ENCODE data around the gene PDSS2. TPM values are rescaled to one million over a fixed set of nuclear protein-coding genes. Genes with fewer than 3 reads are reported as not detected.

Gene PDSS2
- total and polyA plus RNA-seq, 2 of the 8 experiments (the other 6 are each of a cell fraction or from before 2014, with no cell fraction given): 10.7 to 16.1 TPM

GRCh38 chr6:107228754-107229153 is 230.6 kb downstream of the PDSS2 start:
- Histone ChIP-seq H3K23ac (ENCODE audit: insufficient read length) (no peak overlapping the region), H2BK120ac (replicated peaks; ENCODE audit: low read depth, low read length) (no peak overlapping the region), H3K4me3 (ENCODE audit: extremely low read depth in 1 of 4, insufficient read depth in 2 of 4, low read depth in 3 of 4, low read length in 4 of 4) (no peak overlapping the region), H3K4ac (replicated peaks; ENCODE audit: insufficient read length, low read depth, low read length) (no peak overlapping the region), H2BK5ac (ENCODE audit: low read depth, low read length) (no peak overlapping the region), H3K4me1 (replicated peaks in 1 of 4; ENCODE audit: control insufficient read depth in 3 of 4, insufficient read depth in 4 of 4, low read length in 3 of 4) (no peaks in the 10 kb centered on the region; a peak in 1 of 7 replicates), H3K23me2 (ENCODE audit: low read depth, low read length) (no peaks in the 10 kb centered on the region; the same call in 1 of the 2 replicates), H3K79me1 (ENCODE audit: low read depth, low read length) (no peaks in the 10 kb centered on the region), H3K9ac (replicated peaks in 1 of 4; ENCODE audit: extremely low read depth in 1 of 4, low read depth in 3 of 4, low read length in 3 of 4) (no peak overlapping the region), H3K36me3 (ENCODE audit: control insufficient read depth in 2 of 4, insufficient read depth in 4 of 4, low read length in 3 of 4) (no peaks in the 10 kb centered on the region), H3K18ac (ENCODE audit: extremely low read depth, low read length) (no peak overlapping the region), H3K27ac (ENCODE audit: low read depth, low read length) (no peak overlapping the region), H3K4me2 (ENCODE audit: insufficient read depth in 1 of 2, low read depth in 2 of 2, low read length in 2 of 2) (no peak overlapping the region), H4K91ac (replicated peaks; ENCODE audit: insufficient read length, low read length) (no peak overlapping the region), H4K20me1 (replicated peaks in 1 of 2; ENCODE audit: control insufficient read depth in 1 of 2, insufficient read depth in 2 of 2, low read length in 2 of 2) (no peaks in the 10 kb centered on the region), H3K9me3 (ENCODE audit: insufficient read depth in 2 of 2, low read depth in 1 of 2, low read length in 1 of 2) (no peaks in the 10 kb centered on the region), H3K79me2 (ENCODE audit: control insufficient read depth in 1 of 2, insufficient read depth in 2 of 2, low read length in 2 of 2) (no peaks in the 10 kb centered on the region), H2BK12ac (ENCODE audit: low read depth, low read length) (no peak overlapping the region), H2AFZ (ENCODE audit: low read length) (no peak overlapping the region), H4K8ac (ENCODE audit: extremely low read depth, insufficient read depth, low read length) (no peak overlapping the region), H2AK5ac (ENCODE audit: low read depth, low read length) (no peak overlapping the region), H2BK20ac (ENCODE audit: low read length) (no peak overlapping the region), H2BK15ac (ENCODE audit: low read length) (no peak overlapping the region), H4K5ac (ENCODE audit: insufficient read length, low read depth, low read length) (no peak overlapping the region), H3K27me3 (replicated peaks in 1 of 4; ENCODE audit: control insufficient read depth in 3 of 4, extremely low read depth in 1 of 4, insufficient read depth in 3 of 4, low read length in 3 of 4) (no peaks in the 10 kb centered on the region), H3K56ac (replicated peaks; ENCODE audit: insufficient read length, low read depth, low read length) (no peak overlapping the region), H3K14ac (ENCODE audit: insufficient read length) (no peak overlapping the region)
- DNase-seq (ENCODE audit: low read depth in 1 of 2, low spot score in 2 of 2) (no peak), FAIRE-seq (no peak)
- WGBS, 2 experiments (ENCODE audit: extremely low coverage in 1 of 2, insufficient coverage in 1 of 2, insufficient read length in 1 of 2, insufficient replicate concordance in 2 of 2, low coverage in 1 of 2, low lambda C conversion rate in 2 of 2, missing lambda C conversion rate in 1 of 2): 90% methylated on average over 1 of the region's 1 CpG; no CpG with 5 or more reads in 1 of the 2 experiments
- TF ChIP-seq EZH2 (IDR thresholded peaks at IDR 0.05; ENCODE audit: low read depth, low read length, severe bottlenecking) (no peak), USF2 (IDR thresholded peaks at IDR 0.05; ENCODE audit: low read length) (no peak), ASH2L (IDR thresholded peaks at IDR 0.05; ENCODE audit: low read length) (no peak)
- CTCF ChIA-PET (ENCODE audit: partially characterized antibody): interaction anchor here (0.6 to 1.8 kb wide), 2 partner anchors 12 to 14 kb away, joined by 3 to 4 read pairs; no protein-coding TSS in a partner anchor
- POLR2A ChIA-PET (ENCODE audit: partially characterized antibody): interaction anchor here (0.7 to 1.6 kb wide), 2 partner anchors 12 to 58 kb away, joined by 3 read pairs; no protein-coding TSS in a partner anchor
